ENCODE data around the gene HGFAC. TPM values are rescaled to one million over a fixed set of nuclear protein-coding genes. Genes with fewer than 3 reads are reported as not detected.
A peak's percentile ranks its signal among the peaks of the same experiment; 100 is the strongest.

The HGFAC gene
- total and polyA plus RNA-seq, 8 donors = 0.09 to 2.2 (median 0.47) TPM; not detected in 3

DNA sequence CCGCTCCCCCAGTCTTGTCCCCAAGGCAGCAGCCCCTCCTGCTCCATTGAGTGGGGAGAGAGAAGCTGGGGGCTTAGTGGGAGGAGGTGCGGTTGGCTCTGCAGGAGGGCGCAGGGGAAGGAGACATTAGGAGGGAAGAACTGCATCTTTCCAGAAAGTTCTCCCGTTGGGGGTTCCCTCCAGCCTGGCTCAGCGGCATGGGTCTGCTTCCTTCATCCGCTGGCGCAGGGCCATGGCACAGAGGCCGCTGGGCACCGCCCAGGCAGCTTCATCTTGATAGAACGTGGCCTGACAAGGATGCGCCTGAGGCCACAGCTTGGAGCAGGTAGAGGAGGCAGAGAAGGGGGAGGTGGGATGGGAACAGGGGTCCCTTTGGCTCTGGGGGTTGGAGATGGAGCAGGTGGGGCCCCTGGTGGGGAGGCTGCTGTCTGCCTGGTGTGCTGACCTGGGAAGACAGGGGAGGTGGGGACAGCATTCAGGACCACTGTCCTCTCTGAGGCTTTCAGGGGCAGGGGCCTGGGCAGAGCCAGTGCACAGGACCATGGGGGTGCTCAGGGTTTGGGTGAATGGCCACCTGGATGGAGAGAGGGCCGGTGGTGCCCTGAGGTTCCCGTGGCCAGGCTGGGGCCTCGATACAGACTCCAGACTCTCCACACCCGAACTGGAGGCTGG lies 33.4 kb downstream of the HGFAC start:
- no peak for TF ChIP-seq CTCF (IDR thresholded peaks at IDR 0.05)
- Histone ChIP-seq H3K9me3 (no peaks in the 10 kb centered on the region), H3K27ac (no peak overlapping the region), H3K27me3 (no peaks in the 10 kb centered on the region), H3K36me3 (peaks cover 0 to 7% (median 0%) of the 10 kb centered on the region in 3 donors), H3K4me1 (peaks cover 9 to 23% (median 23%) of the 10 kb centered on the region in 3 donors), H3K4me3 (no peak overlapping the region)
- DNase-seq (peak in 2 of 6 donors; percentile 41 to 72), FAIRE-seq (no peak), ATAC-seq (no peak)
- WGBS, 2 donors = 85 to 88% methylated on average over 14 to 15 of the region's 15 CpGs
- intact Hi-C loops (cut with DNase I) = loop anchor here in 1 of 3 donors (10.0 kb wide), 1 partner anchor 130 kb away; no protein-coding TSS in a partner anchor

DNA sequence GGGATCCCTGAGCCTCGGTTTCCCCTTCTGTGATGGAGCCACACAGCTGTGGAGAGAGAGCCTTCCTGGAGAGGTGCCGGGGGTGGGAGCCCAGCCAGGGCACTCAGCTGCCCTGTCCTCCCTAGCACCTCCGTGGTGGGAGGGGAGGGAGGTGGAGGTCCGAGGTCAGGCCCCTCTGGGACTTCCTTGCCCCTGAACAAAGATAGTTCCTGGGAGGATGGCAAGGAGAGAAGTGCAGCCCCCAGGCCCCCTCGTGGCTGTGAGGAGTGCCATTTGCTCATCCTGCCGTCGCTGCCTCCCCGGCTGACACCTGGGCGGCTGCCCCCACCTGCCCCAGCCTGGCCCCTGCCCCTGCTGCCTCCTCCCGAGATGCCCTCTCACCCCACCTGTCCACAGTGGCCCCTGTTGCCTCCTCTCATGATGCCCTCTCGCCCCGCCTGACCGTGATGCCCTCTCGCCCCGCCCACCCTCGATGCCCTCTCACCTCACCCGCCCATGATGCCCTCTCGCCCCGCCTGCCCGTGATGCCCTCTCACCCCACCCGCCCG lies 34.0 kb downstream of the HGFAC start:
- DNase-seq = peak in 2 of 6 donors; percentile 31 to 69
- WGBS, 2 donors = 89 to 92% methylated on average over 18 to 22 of the region's 22 CpGs
- intact Hi-C loops (cut with DNase I) = loop anchor here in 1 of 3 donors (10.0 kb wide), 1 partner anchor 131 kb away; no protein-coding TSS in a partner anchor
- peaks cover 0 to 7% (median 0%) of the 10 kb centered on the region in 3 donors for H3K36me3 ChIP-seq
- H3K27me3 ChIP-seq = no peaks in the 10 kb centered on the region
- no peak for ATAC-seq
- no peaks in the 10 kb centered on the region for H3K9me3 ChIP-seq
- TF ChIP-seq CTCF (IDR thresholded peaks at IDR 0.05) = no peak
- H3K27ac ChIP-seq = no peak overlapping the region
- no peak overlapping the region for H3K4me3 ChIP-seq
- FAIRE-seq = no peak
- H3K4me1 ChIP-seq = peaks cover 9 to 21% (median 19%) of the 10 kb centered on the region in 3 donors

DNA sequence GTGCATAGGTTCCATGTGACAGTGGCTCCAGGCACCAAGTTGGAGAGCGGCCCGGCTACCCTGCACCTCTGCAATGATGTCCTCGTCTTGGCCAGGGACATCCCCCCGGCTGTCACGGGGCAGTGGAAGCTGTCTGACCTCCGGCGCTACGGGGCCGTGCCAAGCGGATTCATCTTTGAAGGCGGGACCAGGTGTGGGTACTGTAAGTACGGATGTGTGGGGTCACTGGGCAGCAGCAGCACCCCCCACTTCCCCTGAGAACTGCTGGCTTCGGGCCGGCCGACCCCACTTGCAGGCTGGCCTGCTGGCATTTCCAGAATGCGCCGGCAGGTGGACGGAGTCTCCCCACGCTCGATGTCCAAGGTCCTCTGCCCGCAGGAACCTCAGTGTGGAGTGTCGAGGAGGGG lies 34.6 kb downstream of the HGFAC start:
- DNase-seq = peak in 2 of 6 donors; percentile 28 to 72
- ATAC-seq = no peak
- H3K27ac ChIP-seq = no peak overlapping the region
- FAIRE-seq = no peak
- intact Hi-C loops (cut with DNase I) = loop anchor here in 1 of 3 donors (10.0 kb wide), 1 partner anchor 132 kb away; no protein-coding TSS in a partner anchor
- no peak for TF ChIP-seq CTCF (IDR thresholded peaks at IDR 0.05)
- H3K27me3 ChIP-seq = no peaks in the 10 kb centered on the region
- no peak overlapping the region for H3K4me3 ChIP-seq
- peaks cover 9 to 15% (median 14%) of the 10 kb centered on the region in 3 donors for H3K4me1 ChIP-seq
- 94 to 95% methylated on average over 22 of the region's 22 CpGs for WGBS, 2 donors
- H3K9me3 ChIP-seq = no peaks in the 10 kb centered on the region
- peaks cover 0 to 7% (median 0%) of the 10 kb centered on the region in 3 donors for H3K36me3 ChIP-seq

GRCh38 chr4:3476936-3477749 lies 35.4 kb downstream of the HGFAC start:
- DNase-seq (peak in 2 of 6 donors; percentile 25 to 74), ATAC-seq (no peak), FAIRE-seq (no peak)
- H3K4me3 ChIP-seq = no peak overlapping the region
- WGBS, 2 donors = 95 to 97% methylated on average over 25 to 27 of the region's 27 CpGs
- H3K36me3 ChIP-seq = peaks cover 0 to 7% (median 0%) of the 10 kb centered on the region in 3 donors
- no peak overlapping the region for H3K27ac ChIP-seq
- no peak for TF ChIP-seq CTCF (IDR thresholded peaks at IDR 0.05)
- H3K4me1 ChIP-seq = peaks cover 6 to 9% (median 8%) of the 10 kb centered on the region in 3 donors
- H3K9me3 ChIP-seq = no peaks in the 10 kb centered on the region
- intact Hi-C loops (cut with DNase I) = loop anchor here in 1 of 3 donors (10.0 kb wide), 1 partner anchor 132 kb away; no protein-coding TSS in a partner anchor
- no peaks in the 10 kb centered on the region for H3K27me3 ChIP-seq

All from pancreas (tissue), 10 donors.